HG02852 (cell line): ENCODE measurements around the gene PTCRA.
A peak's percentile ranks its signal among the peaks of the same experiment; 100 is the strongest.
"Not testable (repeated sequence)": the region's sequence is repeated elsewhere in the genome, so short reads cannot be mapped to it uniquely, and the experiment has no call there.

Source experiments
- ATAC-seq: cut with Tn5 transposase; IDR thresholded peaks from one replicate; pipeline ENCODE4 v1.9.1; 2021; ENCODE audit warnings: mild to moderate bottlenecking, moderate library complexity; ENCODE audit not compliant: unreplicated experiment

Gene PTCRA, protein sequence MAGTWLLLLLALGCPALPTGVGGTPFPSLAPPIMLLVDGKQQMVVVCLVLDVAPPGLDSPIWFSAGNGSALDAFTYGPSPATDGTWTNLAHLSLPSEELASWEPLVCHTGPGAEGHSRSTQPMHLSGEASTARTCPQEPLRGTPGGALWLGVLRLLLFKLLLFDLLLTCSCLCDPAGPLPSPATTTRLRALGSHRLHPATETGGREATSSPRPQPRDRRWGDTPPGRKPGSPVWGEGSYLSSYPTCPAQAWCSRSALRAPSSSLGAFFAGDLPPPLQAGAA

DNA sequence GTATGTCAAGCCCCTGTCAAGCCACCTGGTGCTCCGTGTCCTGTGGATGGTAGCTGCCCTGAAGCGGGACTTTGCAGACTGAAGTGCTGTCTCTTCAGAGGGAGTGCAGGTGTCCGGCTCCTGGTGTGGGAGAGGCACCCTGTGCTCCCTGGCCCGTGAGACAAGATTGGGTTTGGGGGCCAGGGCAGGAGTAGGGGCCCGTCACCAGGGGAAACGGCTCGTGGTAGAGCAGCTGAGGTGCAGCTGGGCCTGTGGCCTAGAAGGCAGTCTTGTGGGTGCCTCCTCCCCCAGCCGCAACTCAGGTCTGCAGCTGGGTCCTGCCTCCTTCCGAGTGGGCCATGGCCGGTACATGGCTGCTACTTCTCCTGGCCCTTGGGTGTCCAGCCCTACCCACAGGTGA, at the start of gene PTCRA:
TSS of gene PTCRA (plus strand) at position 322 of the 400 bp plus-strand sequence. CDS start at position 339, 17 bp downstream.
- ATAC-seq = no peak

DNA sequence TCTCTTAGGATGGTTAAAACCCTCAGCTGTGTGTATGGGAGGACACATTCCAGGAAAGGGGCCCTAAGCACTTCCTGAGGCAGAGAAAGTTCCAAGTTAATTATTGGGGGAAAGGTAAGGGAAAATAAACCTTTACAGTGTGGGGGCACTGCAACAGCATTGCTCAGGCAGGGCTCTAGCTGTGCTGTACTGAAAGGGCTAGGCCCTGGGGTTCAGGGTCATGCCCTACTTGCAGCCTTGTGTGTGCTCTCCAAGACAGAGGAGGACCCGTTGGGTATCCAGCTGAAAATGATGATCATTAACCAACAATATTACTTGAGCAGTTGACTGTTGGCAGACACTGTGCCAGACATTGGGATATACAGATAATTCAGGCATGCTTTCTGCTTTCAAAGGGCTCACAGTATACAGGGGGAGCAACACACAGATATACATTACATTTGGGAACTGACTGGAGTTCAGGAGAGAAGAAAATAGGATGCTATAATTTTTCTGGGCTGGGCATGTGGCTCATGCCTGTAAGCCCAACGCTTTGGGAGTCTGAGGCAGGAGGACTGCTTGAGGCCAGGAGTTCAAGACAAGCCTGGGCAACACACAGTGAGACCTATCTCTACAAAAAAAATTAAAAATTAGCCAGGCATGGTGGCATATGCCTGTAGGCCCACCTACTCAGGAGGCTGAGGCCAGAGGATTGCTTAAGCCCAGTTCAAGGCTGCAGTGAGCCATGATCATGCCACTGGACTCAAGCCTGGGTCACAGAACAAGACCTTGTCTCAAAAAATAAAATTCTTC, 45.5 kb upstream of the PTCRA start:
- no peak for ATAC-seq

DNA sequence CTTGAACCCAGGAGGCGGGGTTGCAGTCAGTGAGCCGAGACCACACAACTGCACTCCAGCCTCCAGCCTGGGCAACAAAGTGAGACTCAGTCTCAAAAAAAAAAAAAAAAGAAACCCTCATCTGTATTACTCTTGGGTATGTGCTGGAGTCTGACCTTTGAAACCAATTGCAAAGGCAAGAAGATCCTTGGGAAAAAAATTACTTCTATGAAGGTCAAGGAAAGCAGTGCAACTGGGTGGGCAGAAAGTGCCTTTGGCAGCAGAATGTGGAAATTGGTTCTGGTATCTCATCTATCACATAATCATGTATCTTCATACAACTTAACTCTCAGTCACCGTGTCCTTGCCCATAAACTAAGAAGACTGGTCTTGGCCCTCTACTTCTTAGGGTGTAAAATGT, 44.1 kb upstream of the PTCRA start:
- no peak for ATAC-seq

DNA sequence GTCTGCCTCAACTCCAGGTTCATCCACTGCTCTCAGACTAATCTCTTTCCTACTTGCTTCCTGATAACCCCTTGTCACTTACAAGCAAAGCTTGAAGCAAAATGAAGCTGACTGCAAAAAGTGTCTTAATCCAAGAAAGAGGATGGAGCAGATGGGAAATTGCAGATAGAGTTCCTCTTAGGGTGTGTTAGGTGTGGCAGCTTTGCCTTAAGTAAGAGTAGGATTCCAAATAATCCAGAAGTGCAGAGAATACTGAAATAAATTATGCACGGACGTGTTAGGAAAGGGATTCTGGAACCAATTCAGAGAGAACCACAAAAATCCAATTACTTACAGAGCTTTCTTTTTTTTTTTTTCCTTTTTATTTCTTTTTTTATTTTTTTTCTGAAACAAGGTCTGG, 42.5 kb upstream of the PTCRA start:
- no peak for ATAC-seq

DNA sequence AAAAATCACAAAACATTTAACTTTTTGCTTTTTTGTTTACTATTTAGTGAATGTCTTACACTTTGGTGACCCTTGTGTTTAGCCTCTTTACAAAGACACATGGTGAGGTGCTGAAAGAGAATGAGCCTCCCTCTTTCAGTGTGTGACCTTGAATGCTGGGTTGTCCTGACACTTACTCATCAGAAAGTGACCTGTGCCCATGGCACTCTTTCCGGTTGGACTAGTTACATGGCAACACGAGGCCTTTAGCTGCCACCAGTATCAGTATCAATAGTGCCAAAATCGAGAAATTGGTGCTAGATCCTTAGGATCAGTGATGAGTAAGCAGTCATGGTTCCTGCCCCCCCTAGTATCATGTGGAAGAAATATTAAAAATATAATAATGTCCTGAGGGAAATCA, 38.2 kb upstream of the PTCRA start:
- ATAC-seq = no peak

DNA sequence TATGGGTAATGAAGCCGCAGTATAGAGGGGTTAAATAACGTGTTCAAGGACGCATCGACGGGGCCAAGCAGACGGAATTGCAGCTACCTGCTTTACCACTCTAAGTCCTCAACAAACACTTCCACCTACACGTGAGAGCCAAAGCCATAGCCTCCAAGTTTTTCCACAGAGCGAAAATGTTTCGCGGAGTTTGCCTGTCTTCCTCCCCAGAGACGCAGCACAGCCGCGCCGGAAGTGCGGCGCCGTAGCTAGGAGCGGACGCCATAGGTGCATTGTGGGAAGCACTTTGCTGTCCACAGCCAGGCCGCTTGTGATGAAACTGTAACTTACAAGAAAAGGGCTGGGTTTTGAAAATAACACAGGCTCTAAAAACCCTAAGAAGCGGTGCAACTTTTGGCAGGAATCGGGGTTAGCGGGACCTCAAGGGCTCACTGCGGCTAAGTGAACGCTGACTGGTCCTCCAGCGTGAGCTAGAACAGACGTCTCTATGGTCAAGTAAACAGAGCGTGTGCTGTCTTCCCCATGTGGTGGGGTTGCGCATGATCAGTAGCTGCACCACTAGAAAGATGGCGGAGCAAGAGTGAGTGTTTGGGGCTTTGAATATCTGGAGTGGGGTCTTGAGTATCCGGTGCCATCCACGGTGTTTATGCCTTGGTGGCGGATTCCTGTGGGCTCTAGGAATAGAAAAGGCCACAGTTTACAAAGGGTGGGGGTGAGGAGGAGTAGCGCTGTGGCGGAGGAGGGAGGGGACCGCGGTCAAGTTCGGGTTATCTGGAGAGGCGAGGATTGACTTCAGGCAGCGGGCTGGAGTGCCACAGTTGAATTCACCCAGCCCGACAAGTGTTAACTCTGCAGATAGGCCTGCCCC, 36.2 kb upstream of the PTCRA start, which contains the start of gene RPL7L1:
TSS of gene RPL7L1 (plus strand) at position 245 of the 868 bp plus-strand sequence. CDS start at position 540, 295 bp downstream.
- peak; percentile 90 for ATAC-seq

DNA sequence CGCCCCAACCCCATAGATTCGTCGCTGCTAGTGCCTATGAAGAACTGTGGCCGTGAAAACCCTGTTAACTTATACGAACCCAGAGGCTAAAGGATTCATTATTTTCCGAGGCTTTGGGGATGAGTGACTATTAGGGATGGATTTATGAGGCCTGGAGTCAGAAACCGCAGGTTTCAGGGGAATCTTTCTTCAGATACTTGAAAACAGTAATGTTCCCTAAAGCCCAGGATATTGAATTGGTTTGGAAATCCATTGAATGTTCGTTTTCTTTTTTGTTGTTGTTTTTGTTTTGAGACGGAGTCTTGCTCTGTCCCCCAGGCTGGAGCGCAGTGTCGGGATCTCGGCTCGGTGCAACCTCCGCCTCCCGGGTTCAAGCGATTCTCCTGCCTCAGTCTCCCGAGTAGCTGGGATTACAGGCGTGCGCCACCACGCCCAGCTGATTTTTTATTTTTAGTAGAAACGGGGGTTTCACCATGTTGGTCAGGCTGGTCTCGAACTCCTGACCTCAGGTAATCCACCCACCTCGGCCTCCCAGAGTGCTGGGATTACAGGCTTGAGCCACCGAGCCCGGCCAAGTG, 35.5 kb upstream of the PTCRA start:
- not testable (repeated sequence) for ATAC-seq

DNA sequence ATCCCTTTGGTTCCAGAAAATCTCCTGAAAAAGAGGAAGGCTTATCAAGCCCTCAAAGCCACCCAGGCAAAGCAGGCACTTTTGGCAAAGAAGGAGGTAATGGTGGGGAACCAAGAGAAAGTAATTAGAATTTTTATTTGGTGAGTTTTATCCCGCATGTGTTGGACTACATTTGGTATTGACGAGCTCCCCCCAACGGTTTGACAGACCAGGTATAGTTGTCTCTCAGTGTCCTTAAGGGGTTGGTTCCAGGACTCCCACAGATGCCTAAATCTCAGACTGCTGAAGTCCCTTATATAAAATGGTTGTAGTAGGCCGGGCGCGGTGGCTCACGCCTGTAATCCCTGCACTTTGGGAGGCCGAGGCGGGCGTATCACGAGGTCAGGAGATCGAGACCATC, 35.0 kb upstream of the PTCRA start:
- ATAC-seq = not testable (repeated sequence)

DNA sequence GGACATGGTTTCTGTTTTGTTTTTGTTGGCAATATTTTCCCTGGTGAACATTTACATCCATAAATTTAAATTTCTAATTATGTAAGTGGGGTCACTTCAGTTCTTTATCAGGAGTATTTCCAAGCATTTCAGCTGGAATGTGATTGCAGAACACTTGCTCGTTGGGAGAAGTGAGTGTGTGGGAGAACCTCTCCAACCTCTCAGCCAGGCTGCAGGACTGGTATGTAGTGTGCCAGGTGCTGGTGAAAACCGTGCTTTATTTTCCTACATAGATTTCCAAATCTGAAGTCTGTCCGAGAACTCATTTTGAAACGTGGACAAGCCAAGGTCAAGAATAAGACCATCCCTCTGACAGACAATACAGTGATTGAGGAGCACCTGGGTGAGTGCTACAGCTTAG, 30.2 kb upstream of the PTCRA start:
- no peak for ATAC-seq

DNA sequence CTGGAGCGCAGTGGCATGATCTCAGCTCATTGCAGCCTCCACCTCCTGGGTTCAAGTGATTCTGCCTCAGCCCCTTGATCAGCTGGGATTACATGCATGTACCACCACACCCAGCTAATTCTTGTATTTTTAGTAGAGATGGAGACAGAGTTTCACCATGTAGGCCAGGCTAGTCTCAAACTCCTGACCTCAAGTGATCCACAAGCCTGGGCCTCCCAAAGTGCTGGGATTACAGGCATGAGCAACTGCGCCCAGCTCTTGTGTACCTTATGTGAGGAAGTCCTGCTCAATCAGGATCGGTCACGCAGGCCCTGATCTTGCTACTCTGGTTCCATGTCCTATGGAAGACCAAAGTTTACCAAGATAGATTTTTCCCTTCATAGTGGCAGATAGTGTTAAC, 27.7 kb upstream of the PTCRA start:
- ATAC-seq = not testable (repeated sequence)

DNA sequence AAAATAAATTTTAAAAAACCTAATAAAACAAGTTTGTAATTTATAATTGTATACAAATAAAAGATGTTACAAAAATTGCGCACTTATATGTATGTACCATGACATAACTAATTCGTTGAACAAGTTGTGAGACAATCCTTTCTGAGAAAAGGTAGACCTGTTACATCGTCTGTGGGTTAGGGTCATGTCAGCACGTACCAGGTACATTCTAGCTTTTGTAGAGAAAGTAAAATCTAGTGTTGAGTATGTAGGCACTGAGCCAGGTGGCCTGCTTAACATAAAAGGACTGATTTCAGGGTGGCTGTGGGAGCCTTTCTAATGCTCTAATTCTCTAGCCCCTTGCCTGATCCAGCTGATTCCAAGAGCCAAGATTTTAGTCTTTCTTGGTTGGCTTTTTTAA, 26.0 kb upstream of the PTCRA start:
- no peak for ATAC-seq

DNA sequence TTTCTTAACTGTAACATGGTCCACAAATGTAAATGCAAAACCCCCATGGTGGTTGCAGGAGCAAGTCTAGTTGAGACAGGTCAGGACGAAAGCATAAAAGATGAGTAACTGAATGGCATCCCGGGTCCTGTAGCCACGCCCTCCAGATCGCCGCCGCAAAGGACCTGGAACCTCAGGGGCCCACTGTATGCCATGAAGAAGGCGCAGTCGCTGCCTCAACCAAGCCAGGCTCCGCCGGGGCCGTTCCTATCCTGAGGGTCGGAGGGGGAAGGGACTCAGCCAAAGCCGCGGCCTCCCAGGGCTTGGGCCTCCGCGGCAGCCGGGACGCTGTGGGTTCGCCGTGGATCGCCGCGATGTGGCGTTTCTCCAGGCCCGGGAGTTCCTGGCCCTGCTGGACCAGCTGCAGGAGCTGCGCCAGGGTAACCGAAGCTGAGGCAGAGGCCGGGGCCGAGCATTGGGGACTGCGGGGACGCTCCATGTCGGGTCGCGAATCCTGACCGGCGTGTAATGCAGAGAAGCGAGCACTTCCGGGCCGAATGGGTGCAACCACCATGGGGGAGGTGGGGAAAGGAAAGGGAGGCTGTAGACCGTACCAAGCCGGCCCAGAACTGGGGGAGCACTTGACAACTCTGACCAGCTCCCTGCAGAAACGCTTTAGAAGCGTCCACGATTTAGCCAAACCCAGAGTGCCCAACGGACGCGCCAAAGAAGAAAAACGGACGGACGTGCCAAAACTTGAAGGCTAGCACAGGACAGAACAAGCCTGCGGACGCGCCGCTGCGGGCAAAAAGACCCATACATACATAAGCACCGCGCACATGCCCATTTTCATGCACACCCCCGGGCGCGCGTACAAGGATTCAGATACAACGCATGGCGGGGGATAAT, 25.3 kb upstream of the PTCRA start:
- peak; percentile 85 for ATAC-seq

DNA sequence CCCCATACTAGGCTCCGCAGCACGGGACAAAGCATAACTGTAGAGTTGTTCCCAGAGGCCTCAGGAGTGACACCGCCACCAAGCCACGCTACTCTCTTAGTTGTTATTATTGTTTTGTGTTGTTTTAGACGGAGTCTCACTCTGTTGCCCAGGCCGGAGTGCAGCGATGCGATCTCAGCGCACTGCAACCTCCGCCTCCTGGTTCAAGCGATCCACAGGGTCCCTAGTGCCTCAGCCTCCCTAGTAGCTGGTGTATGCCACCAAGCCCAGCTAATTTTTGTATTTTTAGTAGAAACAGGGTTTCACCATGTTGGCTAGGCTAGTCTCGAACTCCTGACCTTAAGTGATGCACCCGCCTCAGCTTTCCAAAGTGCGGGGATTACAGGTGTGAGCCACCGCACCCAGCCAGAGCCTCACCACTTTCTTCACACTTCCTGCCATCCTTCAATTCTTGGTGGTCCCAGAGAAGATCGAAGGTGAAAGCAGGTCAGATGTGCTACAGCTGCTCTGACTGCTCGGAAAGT, 24.6 kb upstream of the PTCRA start:
- no peak for ATAC-seq

DNA sequence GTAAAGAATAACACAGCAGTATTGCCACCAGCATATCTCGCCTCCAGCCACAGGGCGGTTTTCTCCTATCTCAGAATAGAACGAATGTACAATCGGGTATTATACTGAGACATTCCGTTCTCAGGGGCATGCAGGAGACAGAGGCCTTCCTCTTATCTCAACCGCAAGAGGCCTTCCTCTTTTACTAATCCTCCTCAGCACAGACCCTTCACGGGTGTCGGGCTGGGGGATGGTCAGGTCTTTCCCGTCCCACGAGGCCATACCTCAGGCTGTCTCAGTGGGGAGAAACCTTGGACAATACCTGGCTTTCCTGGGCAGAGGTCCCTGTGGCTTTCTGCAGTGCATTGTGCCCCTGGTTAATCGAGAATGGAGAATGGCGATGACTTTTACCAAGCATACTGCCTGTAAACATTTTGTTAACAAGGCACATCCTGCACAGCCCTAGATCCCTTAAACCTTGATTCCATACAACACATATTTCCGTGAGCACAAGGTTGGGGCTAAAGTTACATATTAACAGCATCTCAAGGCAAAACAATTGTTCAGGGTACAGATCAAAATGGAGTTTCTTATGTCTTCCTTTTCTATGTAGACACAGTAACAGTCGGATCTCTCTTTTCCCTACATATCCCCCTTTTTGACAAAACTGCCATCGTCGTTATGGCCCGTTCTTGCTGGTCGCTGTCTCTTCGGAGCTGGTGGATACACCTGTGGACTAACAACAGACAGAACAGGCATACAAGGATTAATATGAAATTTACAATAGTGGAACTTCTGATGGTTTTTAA, 21.6 kb upstream of the PTCRA start:
- ATAC-seq = not testable (repeated sequence)

DNA sequence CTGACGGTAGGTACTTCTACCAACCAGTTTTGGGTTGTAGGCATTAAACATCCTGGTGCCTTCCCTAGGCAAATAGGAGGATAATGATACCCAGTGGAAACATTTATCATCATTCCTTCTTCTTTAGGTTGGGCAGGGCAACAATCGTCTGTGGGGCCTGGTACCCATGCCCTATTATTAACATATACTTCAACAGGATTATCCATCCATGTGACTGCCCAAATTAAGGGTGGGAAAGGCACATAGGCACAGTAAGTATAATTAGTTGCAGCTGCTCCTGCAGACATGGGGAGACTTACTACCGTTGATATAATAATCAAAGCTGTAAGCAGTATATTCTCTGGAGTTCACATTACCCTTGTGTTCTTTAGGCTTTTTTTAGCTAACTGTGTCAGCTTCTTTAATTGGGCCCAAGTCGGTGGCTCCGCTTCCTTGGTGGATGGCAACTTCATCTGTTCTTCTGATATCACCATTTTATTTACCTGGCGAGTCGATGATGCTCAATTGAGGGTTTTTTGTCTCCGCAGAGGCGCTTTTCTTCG, 19.6 kb upstream of the PTCRA start:
- no peak for ATAC-seq

DNA sequence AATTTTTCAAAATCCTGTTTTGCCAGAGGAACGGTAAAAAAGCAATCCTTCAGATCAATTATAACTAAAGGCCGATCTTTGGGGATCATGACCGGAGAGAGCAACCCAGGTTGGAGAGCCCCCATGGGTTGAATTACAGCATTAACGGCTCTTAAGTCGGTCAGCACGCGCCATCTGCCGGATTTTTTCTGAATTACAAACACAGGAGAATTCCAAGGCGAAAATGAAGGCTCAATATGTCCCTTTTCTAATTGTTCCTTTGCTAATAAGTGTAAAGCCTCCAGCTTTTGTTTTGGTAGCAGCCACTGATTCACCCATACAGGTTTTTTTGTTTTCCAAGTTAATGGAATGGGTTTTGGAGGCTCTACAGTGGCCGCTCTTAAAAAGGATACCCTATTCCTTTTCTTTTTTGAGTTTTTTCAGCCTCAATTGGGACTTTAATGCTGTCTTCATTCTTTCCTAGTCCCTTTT, 16.9 kb upstream of the PTCRA start:
- no peak for ATAC-seq

DNA sequence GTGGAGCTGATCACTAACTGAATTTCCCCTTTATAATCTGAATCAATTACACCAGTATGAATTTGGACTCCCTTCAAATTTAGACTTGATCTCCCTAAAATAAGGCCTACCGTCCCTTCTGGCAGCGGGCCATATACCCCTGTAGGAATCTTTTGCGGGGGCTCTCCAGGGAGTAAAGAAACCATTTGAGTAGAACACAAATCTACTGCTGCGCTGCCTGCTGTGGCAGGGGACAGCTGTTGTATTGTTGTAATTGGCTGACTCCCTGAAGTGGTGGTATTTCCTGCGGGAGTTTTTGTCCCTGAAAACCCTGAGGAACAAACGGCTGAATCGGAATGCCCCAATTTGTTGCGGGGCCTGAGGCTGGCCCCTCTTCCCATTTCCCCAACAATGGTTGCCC, 16.0 kb upstream of the PTCRA start:
- no peak for ATAC-seq

DNA sequence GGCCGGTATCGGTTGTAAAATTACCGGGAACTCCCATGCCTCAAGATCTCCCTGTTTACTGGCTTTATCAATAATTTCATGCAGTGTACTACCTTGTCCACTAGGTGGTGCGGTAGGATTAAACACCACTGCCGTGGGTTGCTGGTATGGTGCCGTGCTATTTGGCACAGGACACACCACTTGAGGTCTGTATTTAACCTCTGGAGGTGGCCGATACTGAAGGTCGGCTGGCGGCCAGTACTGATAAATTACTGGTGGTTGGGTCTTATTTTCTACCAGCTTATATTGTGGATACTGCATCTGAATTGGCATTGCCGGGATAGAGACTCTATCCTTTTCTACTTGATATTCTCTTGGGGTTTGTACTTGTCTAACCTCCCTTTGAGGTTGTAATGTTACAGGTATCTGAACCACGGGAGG, 14.3 kb upstream of the PTCRA start:
- ATAC-seq = no peak
